Stimulated activated CD4-positive, alpha-beta T cell treated with anti-CD3 and anti-CD28 coated beads, Interleukin-15, amount 100 ng/mL, for 48 hours (primary cell): ENCODE results near the gene ZNF625.
"Not testable (repeated sequence)": the region's sequence is repeated elsewhere in the genome, so short reads cannot be mapped to it uniquely, and the experiment has no call there.

Source experiments
- DNase-seq, 2 donors: peaks; one replicate each; pipeline ENCODE4 v3.0.0-alpha.2; 2020; ENCODE audit warnings: low read depth in 2 of 2

ZNF625 gene

GRCh38 chr19:12137221-12137940 is 19.2 kb downstream of the ZNF625 start:
- DNase-seq, result peak in 1 of 2 donors; percentile 18

- DNase-seq, result no peak
These were observed 23.5 kb downstream of the ZNF625 start for GRCh38 chr19:12133069-12133468.

GRCh38 chr19:12126707-12127106 is 29.8 kb downstream of the ZNF625 start:
- DNase-seq, result no peak

GRCh38 chr19:12117201-12117970 is 39.1 kb downstream of the ZNF625 start:
- no peak for DNase-seq

- DNase-seq, result no peak
These were observed 43.4 kb downstream of the ZNF625 start for GRCh38 chr19:12113121-12113520.

- DNase-seq, result peak in 1 of 2 donors; percentile 4
These were observed 43.8 kb downstream of the ZNF625 start for GRCh38 chr19:12112701-12113100.

GRCh38 chr19:12111943-12112637 is 44.4 kb downstream of the ZNF625 start:
- DNase-seq, result no peak

- no peak for DNase-seq
These were observed 45.4 kb downstream of the ZNF625 start for GRCh38 chr19:12111176-12111575.

- DNase-seq, result not testable (repeated sequence)
These were observed 52.6 kb downstream of the ZNF625 start for GRCh38 chr19:12103909-12104308.

- DNase-seq, result no peak
These were observed 58.5 kb downstream of the ZNF625 start for GRCh38 chr19:12098040-12098439.

GRCh38 chr19:12095111-12095790 is 61.3 kb downstream of the ZNF625 start:
- no peak for DNase-seq
